OCI-LY7 (cell line): Measurements from ENCODE around the gene CFAP92. TPM values are rescaled to one million over a fixed set of nuclear protein-coding genes. Genes with fewer than 3 reads are reported as not detected.

Experiments used
- Bru-seq: library from RNA; stranded (reverse); fragments of 400-500 nt; gene quantifications from one replicate; lab custom pipeline; 2021; lab: Mats Ljungman, UMichigan
- BruChase-seq, 2 experiments: library from RNA; stranded (reverse); fragments of 400-500 nt; gene quantifications; one replicate each; lab custom pipeline; 2021; lab: Mats Ljungman, UMichigan
- BruUV-seq: library from RNA; stranded (reverse); fragments of 400-500 nt; replicated peaks from 2 replicates; lab custom pipeline; 2021; lab: Mats Ljungman, UMichigan
- CTCF ChIA-PET: fragments of 300-600 bp; sonication (Branson Sonifier 250); formaldehyde crosslinking; loops from one replicate; lab custom pipeline; 2022; ENCODE audit warnings: antibody characterized with exemption; ENCODE audit not compliant: unreplicated experiment; lab: Charles Lee
- POLR2A ChIA-PET: fragments of 300-600 bp; sonication (Branson Sonifier 250); formaldehyde crosslinking; loops from one replicate; lab custom pipeline; 2022; ENCODE audit warnings: antibody characterized with exemption; lab: Charles Lee
- DNase-seq: peaks from one replicate; pipeline ENCODE4 v3.0.0-alpha.2; 2015; ENCODE audit warnings: low spot score
- H2AFZ ChIP-seq: fragments of 200-600 bp; sonication (generic), shearing (Covaris generic); 2 replicates; pipeline ENCODE4 v1.6.1; 2014; ENCODE audit warnings: mild to moderate bottlenecking, antibody characterized with exemption, low read length, moderate library complexity
- H3K27ac ChIP-seq: fragments of 200-600 bp; sonication (generic); 2 replicates; pipeline ENCODE4 v1.5.1; 2014; ENCODE audit warnings: mixed run types, low read depth, mild to moderate bottlenecking, moderate library complexity, low read length, inconsistent platforms; ENCODE audit not compliant: poor library complexity, severe bottlenecking
- H3K36me3 ChIP-seq: fragments of 200-600 bp; sonication (generic); 2 replicates; pipeline ENCODE4 v1.6.1; 2014; ENCODE audit warnings: mild to moderate bottlenecking, antibody characterized with exemption, low read length, moderate library complexity, mixed read lengths; ENCODE audit not compliant: insufficient read depth
- H3K4me1 ChIP-seq: fragments of 200-600 bp; sonication (generic); 2 replicates; pipeline ENCODE4 v1.5.1; 2014; ENCODE audit warnings: mild to moderate bottlenecking, low read length; ENCODE audit not compliant: insufficient read depth, poor library complexity, severe bottlenecking
- H3K4me2 ChIP-seq: fragments of 200-600 bp; sonication (generic); 2 replicates; pipeline ENCODE4 v1.6.1; 2014; ENCODE audit warnings: mild to moderate bottlenecking, low read length
- H3K4me3 ChIP-seq: fragments of 200-600 bp; sonication (generic); 2 replicates; pipeline ENCODE4 v1.5.1; 2014; ENCODE audit warnings: mild to moderate bottlenecking, low read depth, low read length; ENCODE audit not compliant: poor library complexity, severe bottlenecking
- H3K79me2 ChIP-seq: fragments of 200-600 bp; sonication (generic); 2 replicates; pipeline ENCODE4 v1.6.1; 2016; ENCODE audit warnings: low read depth, mild to moderate bottlenecking, low read length, moderate library complexity, mixed read lengths; ENCODE audit not compliant: insufficient read depth
- H3K9me2 ChIP-seq: fragments of 200-600 bp; sonication (generic); 2 replicates; pipeline ENCODE4 v1.6.1; 2016; ENCODE audit warnings: mild to moderate bottlenecking, low read length, mixed read lengths; ENCODE audit not compliant: insufficient read depth
- H3K9me3 ChIP-seq: fragments of 200-600 bp; sonication (generic); 2 replicates; pipeline ENCODE4 v1.6.1; 2014; ENCODE audit warnings: mild to moderate bottlenecking, mixed run types, low read length, mixed read lengths
- H4K20me1 ChIP-seq: fragments of 200-600 bp; sonication (generic); 2 replicates; pipeline ENCODE4 v1.6.1; 2014; ENCODE audit warnings: mild to moderate bottlenecking, antibody characterized with exemption, low read length, moderate library complexity, mixed read lengths; ENCODE audit not compliant: insufficient read depth
- EZH2phosphoT487 ChIP-seq: fragments of 200-600 bp; sonication (generic); IDR thresholded peaks from 2 replicates; pipeline ENCODE4 v1.6.1; 2018; ENCODE audit warnings: low read depth, borderline replicate concordance, mild to moderate bottlenecking, mixed run types, antibody characterized with exemption, low read length, moderate library complexity, mixed read lengths
- intact Hi-C: fragments of 100-400 bp; cut with micrococcal nuclease; formaldehyde crosslinking; loops from one replicate; pipeline ENCODE4 v1.10.0; 2022; ENCODE audit not compliant: unreplicated experiment
- long read RNA-seq: library from polyadenylated mRNA; stranded (forward); transcript quantifications from one replicate; pipeline ENCODE4 v2.0.0, GENCODE V29; 2022
- total RNA-seq, 2 experiments: library from RNA; depleted of rRNA in 1 of 2; stranded (reverse); fragments of >200 nt in 1 of 2; shearing (Covaris generic) in 1 of 2; gene quantifications; 2 replicates each; pipeline ENCODE4 v1.2.3, GENCODE V29; 2014 to 2022
- TF ChIP-seq, protein P1 (sequence below): fragments of 200-600 bp; sonication (generic); conservative IDR thresholded peaks from 2 replicates; pipeline ENCODE4 v1.5.1; 2014; ENCODE audit warnings: mild to moderate bottlenecking, antibody characterized with exemption, low read length, moderate library complexity, mixed read lengths

The CFAP92 gene, protein sequence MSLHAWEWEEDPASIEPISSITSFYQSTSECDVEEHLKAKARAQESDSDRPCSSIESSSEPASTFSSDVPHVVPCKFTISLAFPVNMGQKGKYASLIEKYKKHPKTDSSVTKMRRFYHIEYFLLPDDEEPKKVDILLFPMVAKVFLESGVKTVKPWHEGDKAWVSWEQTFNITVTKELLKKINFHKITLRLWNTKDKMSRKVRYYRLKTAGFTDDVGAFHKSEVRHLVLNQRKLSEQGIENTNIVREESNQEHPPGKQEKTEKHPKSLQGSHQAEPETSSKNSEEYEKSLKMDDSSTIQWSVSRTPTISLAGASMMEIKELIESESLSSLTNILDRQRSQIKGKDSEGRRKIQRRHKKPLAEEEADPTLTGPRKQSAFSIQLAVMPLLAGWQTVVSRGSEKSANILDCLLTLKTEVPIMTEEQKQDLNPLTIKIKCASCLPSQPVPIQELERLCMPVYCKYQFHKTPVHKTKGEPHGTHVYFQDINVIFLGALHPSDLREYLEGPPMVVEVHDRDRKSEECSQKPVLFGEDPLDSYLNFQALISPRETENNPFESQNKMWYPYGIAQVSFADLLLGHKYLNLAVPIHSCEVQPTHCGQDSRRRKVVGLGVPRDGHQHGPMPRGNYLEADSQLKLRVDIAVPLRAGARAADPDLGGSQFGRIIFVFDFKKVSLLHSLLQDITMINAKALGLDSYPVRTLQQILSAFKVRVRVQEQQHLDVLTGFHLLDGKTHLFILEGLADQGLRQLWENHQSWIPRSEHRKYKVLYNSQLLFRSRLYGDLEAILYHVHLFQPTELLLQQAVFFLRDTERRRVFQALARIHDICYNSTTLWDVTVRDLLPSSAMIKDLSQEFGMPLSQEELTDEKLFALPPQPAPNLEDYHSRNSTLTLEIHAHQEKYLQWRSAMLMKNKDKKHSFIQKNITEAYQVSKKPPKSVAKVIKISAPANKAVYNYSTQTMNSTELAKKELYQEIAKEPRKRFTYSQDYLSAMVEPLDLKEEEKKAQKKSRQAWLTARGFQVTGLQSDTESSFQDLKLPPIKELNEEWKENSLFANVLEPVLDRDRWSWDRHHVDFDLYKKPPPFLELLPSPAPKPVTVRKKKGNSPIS
- 0.66 TPM in 1 of 2 replicates, not detected in the other for total RNA-seq (2014; rRNA removed; shearing (Covaris generic))
- 0.08 and 0.18 TPM in 2 replicates for total RNA-seq (2022)
- Bru-seq, nascent RNA = percentile 12 among the genes with signal in this experiment
- BruChase-seq, experiment 1, labeled RNA remaining after a 6-hour chase = percentile 13 among the genes with signal in this experiment
- percentile 8 among the genes with signal in this experiment for BruChase-seq, experiment 2, labeled RNA remaining after a 2-hour chase
- long read RNA-seq, partial matches to known transcripts = 0 of 5 reads
- long read RNA-seq, other reads (novel, unspliced or antisense) = 5 of 5 reads

DNA sequence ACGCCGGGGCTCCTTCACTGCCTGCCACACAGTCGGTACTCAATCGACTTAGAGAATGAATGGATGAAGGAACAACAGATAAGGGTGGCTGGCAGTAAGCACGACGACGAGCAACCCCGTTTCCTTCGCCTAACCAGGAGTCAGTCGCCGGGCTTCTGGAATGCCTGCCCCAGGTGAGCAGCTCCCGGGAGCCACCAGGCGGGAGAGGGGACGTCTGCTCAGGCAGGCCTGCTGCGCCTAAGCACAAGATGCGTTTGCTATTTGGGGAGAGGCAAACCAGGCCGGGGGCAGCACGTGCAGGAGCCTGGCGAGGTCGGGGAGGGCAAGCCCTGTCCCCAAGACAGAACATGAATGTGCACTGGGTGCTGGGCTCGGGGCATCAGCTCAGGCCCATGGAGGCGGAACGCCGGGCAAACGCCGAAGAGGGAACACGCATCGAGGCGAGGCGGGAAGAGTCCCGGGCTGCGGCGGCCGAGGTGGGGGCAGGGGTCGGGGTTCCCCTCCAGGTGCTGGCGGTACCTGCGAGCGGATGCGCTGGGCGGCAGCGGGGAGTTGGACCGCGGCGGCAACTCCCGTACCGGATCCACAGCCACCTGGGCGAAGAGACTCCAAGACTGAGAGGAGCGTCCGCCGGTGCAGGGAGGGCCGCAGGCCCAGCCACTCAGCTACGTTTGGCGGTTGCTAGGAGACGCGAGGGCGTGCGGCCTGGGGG lies at the start of gene CFAP92:
Gene CFAP92, minus strand, starts transcription at position 616 of the 712 bp plus-strand sequence. CDS start 772 bp downstream, outside the sequence.
- H4K20me1 ChIP-seq = no peaks in the 10 kb centered on the region
- H3K27ac ChIP-seq = peak within 1 kb of the TSS; percentile 23
- intact Hi-C loops = no loop called here
- no peaks in the 10 kb centered on the region for H3K9me3 ChIP-seq
- H2AFZ ChIP-seq = peak within 1 kb of the TSS; percentile 72; the same call in 1 of the 2 replicates
- no peaks in the 10 kb centered on the region for H3K79me2 ChIP-seq
- CTCF ChIA-PET = interaction anchor here (1.0 to 3.2 kb wide), 2 partner anchors 22 to 24 kb away, joined by 4 to 18 read pairs; no protein-coding TSS in a partner anchor
- H3K4me1 ChIP-seq = peaks cover 36% of the 10 kb centered on the region
- no TSS peak for BruUV-seq
- H3K36me3 ChIP-seq = no peaks in the 10 kb centered on the region
- DNase-seq = peak; percentile 88
- H3K9me2 ChIP-seq = no peaks in the 10 kb centered on the region
- TF ChIP-seq, protein P1, sequence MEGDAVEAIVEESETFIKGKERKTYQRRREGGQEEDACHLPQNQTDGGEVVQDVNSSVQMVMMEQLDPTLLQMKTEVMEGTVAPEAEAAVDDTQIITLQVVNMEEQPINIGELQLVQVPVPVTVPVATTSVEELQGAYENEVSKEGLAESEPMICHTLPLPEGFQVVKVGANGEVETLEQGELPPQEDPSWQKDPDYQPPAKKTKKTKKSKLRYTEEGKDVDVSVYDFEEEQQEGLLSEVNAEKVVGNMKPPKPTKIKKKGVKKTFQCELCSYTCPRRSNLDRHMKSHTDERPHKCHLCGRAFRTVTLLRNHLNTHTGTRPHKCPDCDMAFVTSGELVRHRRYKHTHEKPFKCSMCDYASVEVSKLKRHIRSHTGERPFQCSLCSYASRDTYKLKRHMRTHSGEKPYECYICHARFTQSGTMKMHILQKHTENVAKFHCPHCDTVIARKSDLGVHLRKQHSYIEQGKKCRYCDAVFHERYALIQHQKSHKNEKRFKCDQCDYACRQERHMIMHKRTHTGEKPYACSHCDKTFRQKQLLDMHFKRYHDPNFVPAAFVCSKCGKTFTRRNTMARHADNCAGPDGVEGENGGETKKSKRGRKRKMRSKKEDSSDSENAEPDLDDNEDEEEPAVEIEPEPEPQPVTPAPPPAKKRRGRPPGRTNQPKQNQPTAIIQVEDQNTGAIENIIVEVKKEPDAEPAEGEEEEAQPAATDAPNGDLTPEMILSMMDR = no peak
- no peak for TF ChIP-seq EZH2phosphoT487
- H3K4me3 ChIP-seq = peak within 1 kb of the TSS; percentile 55
- H3K4me2 ChIP-seq = peak within 1 kb of the TSS; percentile 71
- POLR2A ChIA-PET = interaction anchor here (0.7 kb wide), 1 partner anchor 23 kb away, joined by 4 read pairs; no protein-coding TSS in a partner anchor

DNA sequence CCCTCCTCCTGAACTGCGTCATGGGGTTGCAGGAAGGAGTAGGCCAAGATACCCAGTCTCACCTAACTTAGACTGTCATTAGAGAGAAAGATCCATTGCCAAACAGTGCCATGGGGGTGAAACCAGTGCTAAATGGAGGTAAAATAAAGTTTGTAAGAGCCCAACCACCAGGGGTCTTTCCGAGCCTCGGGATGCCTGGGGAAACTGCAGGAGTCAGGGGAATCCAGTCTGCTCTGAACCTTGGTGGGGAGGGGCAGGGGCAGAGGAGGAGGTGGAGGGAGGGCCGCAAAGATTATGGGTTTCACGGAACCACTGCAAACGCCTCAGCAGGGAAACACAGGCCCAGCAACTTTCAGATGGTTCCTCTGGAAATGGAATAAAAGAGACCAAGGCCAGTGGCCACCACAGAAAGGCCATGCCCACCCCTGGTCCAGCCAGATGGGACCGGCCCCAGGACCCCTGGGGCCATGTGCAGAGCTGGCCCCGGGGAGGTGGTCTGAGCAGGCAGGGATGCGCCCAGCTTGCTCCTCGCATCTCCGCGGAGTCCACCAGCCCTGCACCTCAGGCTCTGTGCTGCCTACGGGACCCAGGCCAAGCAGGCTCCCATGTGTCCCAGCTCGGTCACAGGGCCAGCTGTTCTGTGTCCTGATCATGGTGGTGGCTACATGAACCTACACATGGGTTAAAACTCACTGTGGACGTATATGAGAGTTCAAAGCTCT lies 46.9 kb upstream of the CFAP92 start:
- DNase-seq = no peak
- H3K4me2 ChIP-seq = no peak overlapping the region
- no peaks in the 10 kb centered on the region for H3K9me2 ChIP-seq
- no TSS peak for BruUV-seq
- H3K27ac ChIP-seq = no peak overlapping the region
- no peaks in the 10 kb centered on the region for H3K9me3 ChIP-seq
- H3K79me2 ChIP-seq = no peaks in the 10 kb centered on the region
- no peak overlapping the region for H3K4me3 ChIP-seq
- H2AFZ ChIP-seq = no peak overlapping the region
- no peaks in the 10 kb centered on the region for H3K4me1 ChIP-seq
- ChIA-PET POLR2A (interaction anchor here (1.0 kb wide), 1 partner anchor 24 kb away, joined by 3 read pairs; no protein-coding TSS in a partner anchor), CTCF (interaction anchor here (0.6 kb wide), 1 partner anchor 13 kb away, joined by 3 read pairs; no protein-coding TSS in a partner anchor)
- no peak for TF ChIP-seq EZH2phosphoT487
- TF ChIP-seq, protein P1 = no peak
- H3K36me3 ChIP-seq = no peaks in the 10 kb centered on the region
- intact Hi-C loops = no loop called here
- H4K20me1 ChIP-seq = no peaks in the 10 kb centered on the region
